Mesendoderm (in vitro differentiated cells): Measurements from ENCODE around the gene UBE2D1.

Experiments
- DNase-seq: peaks from one replicate; pipeline ENCODE4 v3.0.0; 2013
- H2AK5ac ChIP-seq: 2 replicates; pipeline ENCODE4 v1.6.1; 2013; ENCODE audit warnings: low read length, inconsistent platforms
- H2BK120ac ChIP-seq: 2 replicates; pipeline ENCODE4 v1.6.1; 2013; ENCODE audit warnings: low read depth, mild to moderate bottlenecking, low read length, moderate library complexity, mixed read lengths
- H2BK15ac ChIP-seq: replicated peaks from 2 replicates; pipeline ENCODE4 v1.6.1; 2013; ENCODE audit warnings: low read depth, mild to moderate bottlenecking, moderate library complexity
- H2BK5ac ChIP-seq: 2 replicates; pipeline ENCODE4 v1.6.1; 2013; ENCODE audit warnings: low read length, inconsistent platforms
- H3K18ac ChIP-seq: 2 replicates; pipeline ENCODE4 v1.6.1; 2013; ENCODE audit warnings: mild to moderate bottlenecking, low read length, mixed read lengths
- H3K23ac ChIP-seq: one replicate; pipeline ENCODE4 v1.6.1; 2013; ENCODE audit warnings: low read length
- H3K27ac ChIP-seq: 2 replicates; pipeline ENCODE4 v1.5.1; 2013; ENCODE audit warnings: low read depth, mild to moderate bottlenecking, inconsistent platforms, low read length, moderate library complexity
- H3K27me3 ChIP-seq: 2 replicates; pipeline ENCODE4 v1.6.1; 2013; ENCODE audit warnings: low read length, control low read depth, mild to moderate bottlenecking, inconsistent platforms; ENCODE audit not compliant: insufficient read depth, poor library complexity
- H3K36me3 ChIP-seq: 2 replicates; pipeline ENCODE4 v1.6.1; 2013; ENCODE audit warnings: low read length, inconsistent platforms; ENCODE audit not compliant: control insufficient read depth, insufficient read depth
- H3K4ac ChIP-seq: one replicate; pipeline ENCODE4 v1.6.1; 2013; ENCODE audit warnings: low read depth, mild to moderate bottlenecking, low read length, moderate library complexity
- H3K4me1 ChIP-seq: 2 replicates; pipeline ENCODE4 v1.6.1; 2013; ENCODE audit warnings: low read depth, low read length, inconsistent platforms; ENCODE audit not compliant: control insufficient read depth
- H3K4me2 ChIP-seq: 2 replicates; pipeline ENCODE4 v1.6.1; 2013; ENCODE audit warnings: low read length
- H3K4me3 ChIP-seq: 2 replicates; pipeline ENCODE4 v1.5.1; 2013; ENCODE audit warnings: mild to moderate bottlenecking, low read length
- H3K56ac ChIP-seq: one replicate; pipeline ENCODE4 v1.6.1; 2013; ENCODE audit warnings: low read length
- H3K79me1 ChIP-seq: 2 replicates; pipeline ENCODE4 v1.6.1; 2013; ENCODE audit warnings: low read length, inconsistent platforms
- H3K79me2 ChIP-seq: 2 replicates; pipeline ENCODE4 v1.6.1; 2013; ENCODE audit warnings: mild to moderate bottlenecking, low read length; ENCODE audit not compliant: control insufficient read depth, insufficient read depth
- H3K9ac ChIP-seq: 2 replicates; pipeline ENCODE4 v1.6.1; 2013; ENCODE audit warnings: low read length, inconsistent platforms
- H4K5ac ChIP-seq: one replicate; pipeline ENCODE4 v1.6.1; 2013; ENCODE audit warnings: low read length
- H4K8ac ChIP-seq: one replicate; pipeline ENCODE4 v1.6.1; 2013; ENCODE audit warnings: low read depth, mild to moderate bottlenecking, control low read depth, low read length, moderate library complexity
- WGBS: extraction: QIAGEN DNeasy Blood & Tissue Kit; methylation state at CpG from one replicate; pipeline ENCODE4 v1.1.7; 2013; ENCODE audit warnings: low lambda C conversion rate, missing lambda C conversion rate; ENCODE audit not compliant: insufficient coverage; ENCODE audit errors: extremely low coverage; 5-methylcytosine and 5-hydroxymethylcytosine counted together

Gene UBE2D1

DNA sequence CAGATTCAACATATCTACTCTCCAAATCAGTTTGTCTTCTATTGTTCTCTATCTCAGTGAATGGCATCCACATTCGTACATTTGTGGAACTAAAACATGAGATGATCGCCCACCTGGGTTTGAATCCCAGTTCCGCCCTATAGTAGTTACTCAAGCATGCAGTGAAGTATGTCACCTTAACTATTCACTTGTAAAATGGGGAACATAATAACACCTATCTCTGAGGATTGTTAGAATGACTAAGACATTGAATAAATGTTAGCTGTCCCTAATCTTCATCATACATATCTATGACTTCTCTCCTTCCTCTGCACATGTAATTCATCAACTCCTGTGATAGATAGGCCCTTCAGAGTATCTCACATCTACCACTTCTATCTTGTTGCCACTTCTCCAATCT is 24.7 kb downstream of the UBE2D1 start:
- H3K4ac ChIP-seq: no peak overlapping the region
- WGBS: no CpG with 5 or more reads among the region's 3 CpGs
- H3K23ac ChIP-seq: no peak overlapping the region
- no peak overlapping the region for H4K5ac ChIP-seq
- no peak overlapping the region for H3K18ac ChIP-seq
- H2BK15ac ChIP-seq: no peak overlapping the region
- no peak overlapping the region for H4K8ac ChIP-seq
- no peak overlapping the region for H2BK120ac ChIP-seq
- no peaks in the 10 kb centered on the region for H3K4me1 ChIP-seq
- no peaks in the 10 kb centered on the region for H3K27me3 ChIP-seq
- no peak overlapping the region for H2BK5ac ChIP-seq
- no peak overlapping the region for H3K4me2 ChIP-seq
- no peak overlapping the region for H3K27ac ChIP-seq
- H3K79me1 ChIP-seq: peaks cover 3% of the 10 kb centered on the region
- H2AK5ac ChIP-seq: no peak overlapping the region
- DNase-seq: no peak
- H3K4me3 ChIP-seq: no peak overlapping the region
- H3K79me2 ChIP-seq: no peaks in the 10 kb centered on the region
- no peaks in the 10 kb centered on the region for H3K36me3 ChIP-seq
- no peak overlapping the region for H3K9ac ChIP-seq
- no peak overlapping the region for H3K56ac ChIP-seq

DNA sequence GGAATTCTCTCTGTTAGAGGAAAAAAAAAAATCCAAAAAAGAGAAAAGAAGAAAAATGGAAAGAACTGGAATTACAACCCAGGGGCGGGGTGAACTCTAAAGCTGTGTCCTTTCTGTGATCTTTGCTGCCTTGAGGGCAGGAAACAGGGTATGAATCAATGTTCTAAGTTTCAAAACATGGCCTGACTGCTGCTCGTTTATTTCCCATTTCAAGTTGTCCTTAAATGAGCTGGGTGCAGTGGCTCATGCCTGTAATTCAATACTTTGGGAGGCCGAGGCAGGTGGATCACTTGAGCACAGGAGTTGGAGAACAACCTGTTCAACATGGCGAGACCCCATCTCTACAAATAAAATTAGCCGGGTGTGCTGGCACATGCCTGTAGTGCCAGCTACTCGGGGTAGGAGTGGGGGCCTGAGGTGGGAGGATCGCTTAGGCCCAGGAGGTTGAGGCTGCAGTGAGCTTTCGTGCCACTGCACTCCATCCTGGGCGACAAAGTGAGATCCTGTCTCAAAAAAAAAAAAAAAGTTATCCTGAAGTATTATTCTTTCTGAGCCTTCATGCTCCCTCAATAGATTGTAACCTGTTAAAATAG is 25.7 kb downstream of the UBE2D1 start:
- H3K79me2 ChIP-seq: no peaks in the 10 kb centered on the region
- no peak overlapping the region for H4K5ac ChIP-seq
- H2AK5ac ChIP-seq: no peak overlapping the region
- H2BK120ac ChIP-seq: no peak overlapping the region
- H4K8ac ChIP-seq: no peak overlapping the region
- no peak overlapping the region for H3K4ac ChIP-seq
- H3K4me1 ChIP-seq: no peaks in the 10 kb centered on the region
- H3K18ac ChIP-seq: no peak overlapping the region
- no peak overlapping the region for H3K4me3 ChIP-seq
- no peak overlapping the region for H3K9ac ChIP-seq
- no CpG with 5 or more reads among the region's 9 CpGs for WGBS
- no peaks in the 10 kb centered on the region for H3K27me3 ChIP-seq
- no peak overlapping the region for H2BK15ac ChIP-seq
- no peak overlapping the region for H3K56ac ChIP-seq
- H3K27ac ChIP-seq: no peak overlapping the region
- DNase-seq: no peak
- no peak overlapping the region for H3K23ac ChIP-seq
- H2BK5ac ChIP-seq: no peak overlapping the region
- H3K79me1 ChIP-seq: peaks cover 3% of the 10 kb centered on the region
- no peaks in the 10 kb centered on the region for H3K36me3 ChIP-seq
- no peak overlapping the region for H3K4me2 ChIP-seq

DNA sequence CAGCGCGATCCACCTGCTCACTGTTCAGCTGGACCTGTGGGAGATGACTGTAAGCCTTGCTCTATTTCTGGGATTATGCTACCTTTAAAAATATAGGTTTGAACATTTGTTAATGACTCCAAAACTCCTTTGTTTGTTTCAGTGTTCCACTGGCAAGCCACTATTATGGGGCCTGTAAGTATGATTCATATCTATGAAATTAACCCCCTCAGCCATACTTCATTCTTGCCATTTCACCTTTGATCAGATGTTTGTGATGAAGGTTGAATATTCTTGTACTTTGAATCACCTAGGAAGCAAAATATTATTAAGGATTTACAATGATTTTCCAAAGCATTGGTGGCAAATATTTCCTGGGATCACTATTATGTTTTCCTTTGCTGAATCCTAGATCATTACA is 26.5 kb downstream of the UBE2D1 start:
- H3K4me1 ChIP-seq: no peaks in the 10 kb centered on the region
- no peak overlapping the region for H3K9ac ChIP-seq
- no peak overlapping the region for H2AK5ac ChIP-seq
- H3K4me2 ChIP-seq: no peak overlapping the region
- no CpG with 5 or more reads among the region's 2 CpGs for WGBS
- H3K27ac ChIP-seq: no peak overlapping the region
- H3K79me2 ChIP-seq: no peaks in the 10 kb centered on the region
- H3K4ac ChIP-seq: no peak overlapping the region
- no peak overlapping the region for H3K23ac ChIP-seq
- no peak overlapping the region for H2BK15ac ChIP-seq
- no peak overlapping the region for H4K5ac ChIP-seq
- peaks cover 3% of the 10 kb centered on the region for H3K79me1 ChIP-seq
- H3K18ac ChIP-seq: no peak overlapping the region
- no peaks in the 10 kb centered on the region for H3K36me3 ChIP-seq
- no peak for DNase-seq
- H2BK120ac ChIP-seq: no peak overlapping the region
- no peak overlapping the region for H4K8ac ChIP-seq
- no peak overlapping the region for H3K4me3 ChIP-seq
- no peak overlapping the region for H2BK5ac ChIP-seq
- no peaks in the 10 kb centered on the region for H3K27me3 ChIP-seq
- no peak overlapping the region for H3K56ac ChIP-seq

DNA sequence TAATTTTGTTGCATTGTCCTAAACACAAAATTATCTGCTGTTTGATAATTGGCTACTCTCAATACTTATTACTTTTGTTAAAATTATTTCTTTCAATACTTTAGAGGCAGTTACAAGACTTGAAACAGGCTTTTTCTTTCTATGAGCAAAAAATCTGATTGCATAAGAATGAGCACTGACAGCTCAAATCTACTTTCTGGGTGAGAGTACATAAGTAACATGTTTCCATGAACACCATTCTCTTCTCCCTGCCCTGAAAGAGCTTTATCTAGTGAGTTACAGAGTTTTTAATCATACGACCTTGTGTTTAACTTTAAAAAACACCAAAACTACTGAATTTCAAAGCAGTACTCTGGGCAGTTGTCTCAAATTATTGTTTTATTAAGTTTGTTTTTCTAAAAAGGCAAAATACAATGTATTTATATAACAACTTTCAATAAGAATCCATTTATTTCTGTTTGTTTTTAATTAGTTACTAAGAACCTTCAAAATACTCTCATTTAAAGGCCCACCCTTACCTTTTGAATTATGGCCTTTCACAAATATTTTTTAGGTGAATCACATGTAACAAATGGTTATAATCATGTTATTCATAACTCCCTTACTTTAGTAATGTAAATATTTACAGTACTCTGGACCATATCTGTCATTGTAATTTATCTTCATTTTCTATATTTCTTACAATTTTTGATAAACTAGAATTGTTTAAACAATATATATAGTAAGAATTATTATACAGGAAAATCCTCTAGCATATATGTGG is 27.4 kb downstream of the UBE2D1 start:
- Histone ChIP-seq H2AK5ac (no peak overlapping the region), H4K5ac (no peak overlapping the region), H3K4me3 (no peak overlapping the region), H2BK15ac (no peak overlapping the region), H3K56ac (no peak overlapping the region), H3K4me1 (no peaks in the 10 kb centered on the region), H3K27ac (no peak overlapping the region), H2BK120ac (no peak overlapping the region), H2BK5ac (no peak overlapping the region), H3K4ac (no peak overlapping the region), H4K8ac (no peak overlapping the region), H3K79me2 (no peaks in the 10 kb centered on the region), H3K9ac (no peak overlapping the region), H3K23ac (no peak overlapping the region), H3K18ac (no peak overlapping the region), H3K79me1 (no peaks in the 10 kb centered on the region), H3K4me2 (no peak overlapping the region), H3K27me3 (no peaks in the 10 kb centered on the region), H3K36me3 (no peaks in the 10 kb centered on the region)
- no peak for DNase-seq
- no CpG with 5 or more reads among the region's 1 CpG for WGBS

DNA sequence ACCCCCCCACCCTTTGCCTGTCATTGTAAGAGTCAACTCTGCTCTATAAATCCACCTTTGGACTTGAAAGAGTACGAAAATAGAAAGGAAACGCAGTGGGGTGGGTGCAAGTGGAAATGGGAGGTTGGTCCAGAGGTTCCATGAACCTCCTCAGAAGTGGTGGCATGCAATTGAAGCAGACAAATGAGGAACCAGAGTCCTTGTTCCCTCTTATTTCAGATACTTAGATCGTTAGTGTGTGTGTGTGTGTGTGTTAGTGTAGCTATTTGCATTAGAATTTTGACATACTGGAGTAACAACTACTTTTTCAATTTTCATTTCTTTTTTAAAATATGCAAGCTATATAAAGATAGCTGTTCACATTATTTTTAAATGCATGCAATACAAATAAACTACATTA is 32.3 kb downstream of the UBE2D1 start:
- H4K5ac ChIP-seq: no peak overlapping the region
- H2BK15ac ChIP-seq: no peak overlapping the region
- H3K23ac ChIP-seq: no peak overlapping the region
- no peak overlapping the region for H3K4me2 ChIP-seq
- no peak overlapping the region for H3K9ac ChIP-seq
- H3K4ac ChIP-seq: no peak overlapping the region
- H3K36me3 ChIP-seq: no peaks in the 10 kb centered on the region
- no peak overlapping the region for H4K8ac ChIP-seq
- no peak overlapping the region for H3K27ac ChIP-seq
- no peaks in the 10 kb centered on the region for H3K79me1 ChIP-seq
- no peaks in the 10 kb centered on the region for H3K27me3 ChIP-seq
- no peak overlapping the region for H3K56ac ChIP-seq
- H3K79me2 ChIP-seq: no peaks in the 10 kb centered on the region
- no peak for DNase-seq
- H2BK120ac ChIP-seq: no peak overlapping the region
- no peak overlapping the region for H2AK5ac ChIP-seq
- no peaks in the 10 kb centered on the region for H3K4me1 ChIP-seq
- no peak overlapping the region for H3K18ac ChIP-seq
- WGBS: no CpG with 5 or more reads among the region's 3 CpGs
- H2BK5ac ChIP-seq: no peak overlapping the region
- H3K4me3 ChIP-seq: no peak overlapping the region

DNA sequence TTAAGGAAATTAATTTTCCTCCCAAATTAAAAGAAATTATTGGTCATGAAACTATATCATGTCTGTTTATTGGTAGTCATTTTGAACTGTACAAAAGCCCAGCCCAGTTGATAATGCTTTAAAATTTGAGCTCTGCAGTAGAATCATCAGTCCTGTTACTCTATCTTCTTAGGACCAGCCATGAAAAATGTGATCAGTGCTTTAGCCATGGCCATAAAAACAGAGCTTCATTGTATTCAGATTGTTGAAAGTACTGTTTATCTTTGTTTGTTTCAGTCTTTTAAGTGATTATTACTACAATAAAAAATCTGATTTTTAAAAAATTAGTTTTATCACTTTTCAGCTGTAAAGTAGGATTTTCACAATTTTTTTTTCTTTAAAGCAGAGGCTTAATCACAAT is 36.7 kb downstream of the UBE2D1 start:
- Histone ChIP-seq H3K4me1 (no peaks in the 10 kb centered on the region), H2BK15ac (no peak overlapping the region), H3K18ac (no peak overlapping the region), H3K4me2 (no peak overlapping the region), H3K23ac (no peak overlapping the region), H3K79me2 (no peaks in the 10 kb centered on the region), H2AK5ac (no peak overlapping the region), H3K36me3 (no peaks in the 10 kb centered on the region), H2BK5ac (no peak overlapping the region), H4K8ac (no peak overlapping the region), H3K4ac (no peak overlapping the region), H3K79me1 (no peaks in the 10 kb centered on the region), H3K27me3 (no peaks in the 10 kb centered on the region), H3K56ac (no peak overlapping the region), H3K27ac (no peak overlapping the region), H2BK120ac (no peak overlapping the region), H3K9ac (no peak overlapping the region), H4K5ac (no peak overlapping the region), H3K4me3 (no peak overlapping the region)
- DNase-seq: no peak
